Stimulated activated CD4-positive, alpha-beta T cell treated with anti-CD3 and anti-CD28 coated beads, Interleukin-4, amount 100 ng/mL, for 4 hours (primary cell): Measurements from ENCODE around the gene DMC1.
A peak's percentile ranks its signal among the peaks of the same experiment; 100 is the strongest.

Experiments
- DNase-seq, 2 experiments: peaks; one replicate each; pipeline ENCODE4 v3.0.0-alpha.2; 2020

The DMC1 gene

DNA sequence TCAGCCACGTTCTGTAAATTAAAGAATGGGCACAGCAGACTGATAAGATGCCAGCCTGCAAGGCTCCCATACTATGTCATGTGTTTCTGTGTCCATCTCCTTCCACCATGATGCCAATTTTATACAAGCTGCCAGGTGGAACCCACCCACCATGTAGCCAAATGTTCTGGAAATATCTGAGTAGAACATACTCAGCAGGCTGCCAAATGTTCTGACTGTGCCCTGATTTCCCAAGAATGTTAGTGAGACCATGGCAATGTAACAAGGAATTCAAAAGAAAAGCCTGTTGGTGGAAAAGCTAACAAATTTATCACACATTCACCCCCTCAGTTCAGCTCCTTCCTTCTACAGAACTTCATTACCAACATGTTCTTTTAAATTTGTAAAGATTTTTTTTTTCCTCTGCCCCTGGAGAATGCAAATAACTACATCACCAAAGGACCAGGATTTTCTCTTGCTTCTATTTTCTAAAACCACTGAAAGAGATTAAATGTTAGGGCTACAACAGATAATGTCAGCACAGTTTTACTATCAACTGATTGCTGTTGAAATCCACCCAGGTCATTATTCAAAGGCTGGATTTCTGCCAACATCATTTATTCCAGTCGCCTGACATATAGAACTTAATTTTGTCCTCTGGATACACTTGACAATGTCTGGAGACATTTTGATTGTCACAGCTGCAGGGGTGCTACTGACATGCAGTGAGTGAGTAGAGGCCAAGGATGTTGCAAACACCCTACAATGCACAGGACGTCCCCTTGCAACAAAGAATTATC, 3.1 kb downstream of the DMC1 start:
- no peak for DNase-seq

GRCh38 chr22:38565441-38565840, 4.5 kb downstream of the DMC1 start:
- no peak for DNase-seq

DNA sequence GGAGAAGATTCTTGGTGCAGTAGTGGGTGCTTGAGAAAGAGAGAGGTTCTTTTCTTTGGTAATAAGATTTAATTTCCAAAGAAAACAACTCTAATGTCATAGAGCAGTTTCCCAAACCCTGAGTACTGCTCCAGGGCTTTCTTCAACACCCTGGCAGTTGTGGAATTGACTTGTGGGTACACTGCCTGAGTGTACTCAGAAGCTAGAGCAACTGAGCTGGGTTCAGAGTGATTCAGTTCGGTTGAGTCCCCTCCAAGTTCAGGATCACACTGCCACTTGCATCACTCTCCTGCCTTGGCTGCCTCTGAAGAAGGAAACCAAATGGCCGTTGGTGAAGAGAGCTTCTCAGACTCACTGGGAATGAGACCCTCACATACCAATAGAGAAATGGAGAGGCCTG, 5.3 kb downstream of the DMC1 start:
- no peak for DNase-seq

- no peak for DNase-seq
These were observed 15.7 kb downstream of the DMC1 start for GRCh38 chr22:38554281-38554680.

DNA sequence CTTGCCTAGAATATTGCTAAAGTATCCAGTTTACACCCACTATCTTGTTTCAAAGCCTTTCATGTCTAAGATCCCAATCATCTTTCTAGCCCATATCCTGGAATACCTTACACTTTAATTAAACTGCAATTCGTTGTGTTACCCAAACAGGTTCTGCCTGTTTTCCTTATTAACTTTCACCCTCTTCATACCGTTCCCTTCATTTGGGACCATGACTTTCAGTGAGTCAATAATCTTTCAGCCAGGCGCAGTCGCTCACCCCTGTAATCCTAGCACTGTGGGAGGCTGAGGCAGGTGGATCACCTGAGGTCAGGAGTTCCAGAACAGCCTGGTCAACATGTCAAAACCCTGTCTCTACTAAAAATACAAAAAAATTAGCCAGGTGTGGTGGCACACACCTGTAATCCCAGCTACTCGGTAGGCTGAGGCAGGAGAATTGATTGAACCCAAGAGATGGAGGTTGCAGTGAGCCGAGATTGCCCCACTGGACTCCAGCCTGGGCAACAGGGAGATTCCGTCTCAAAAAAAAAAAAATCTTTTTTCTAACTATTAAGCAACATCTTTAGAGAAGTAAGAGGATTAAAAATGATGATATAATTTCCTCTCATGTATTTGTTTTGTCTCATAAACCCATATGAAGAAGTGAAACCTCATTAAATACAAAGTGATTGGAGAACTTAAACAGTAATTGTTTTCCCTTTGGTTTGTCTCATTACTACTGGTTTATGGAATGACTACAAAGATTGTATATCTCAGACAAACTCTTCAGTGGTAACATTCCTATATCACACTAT, 20.7 kb downstream of the DMC1 start:
- DNase-seq = no peak

DNA sequence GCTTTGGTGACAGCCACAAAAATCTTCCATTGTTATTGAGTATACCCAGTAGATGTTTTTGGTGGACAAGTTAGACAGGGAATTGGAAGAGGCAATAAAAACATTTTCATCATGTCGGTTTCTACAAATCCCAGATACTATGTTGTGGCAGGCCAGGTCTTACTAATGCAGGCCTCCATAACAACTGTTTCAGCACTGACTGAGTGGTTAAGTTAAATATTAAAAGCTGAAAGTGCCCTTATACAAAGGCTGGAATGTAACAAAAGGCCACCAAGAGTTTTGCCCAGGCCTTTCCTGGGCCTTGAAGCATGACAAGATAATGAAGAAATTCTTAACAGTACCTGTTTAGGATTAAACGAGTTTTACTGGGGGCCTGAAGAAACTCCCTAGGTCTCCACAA, 29.3 kb downstream of the DMC1 start:
- DNase-seq = no peak

DNA sequence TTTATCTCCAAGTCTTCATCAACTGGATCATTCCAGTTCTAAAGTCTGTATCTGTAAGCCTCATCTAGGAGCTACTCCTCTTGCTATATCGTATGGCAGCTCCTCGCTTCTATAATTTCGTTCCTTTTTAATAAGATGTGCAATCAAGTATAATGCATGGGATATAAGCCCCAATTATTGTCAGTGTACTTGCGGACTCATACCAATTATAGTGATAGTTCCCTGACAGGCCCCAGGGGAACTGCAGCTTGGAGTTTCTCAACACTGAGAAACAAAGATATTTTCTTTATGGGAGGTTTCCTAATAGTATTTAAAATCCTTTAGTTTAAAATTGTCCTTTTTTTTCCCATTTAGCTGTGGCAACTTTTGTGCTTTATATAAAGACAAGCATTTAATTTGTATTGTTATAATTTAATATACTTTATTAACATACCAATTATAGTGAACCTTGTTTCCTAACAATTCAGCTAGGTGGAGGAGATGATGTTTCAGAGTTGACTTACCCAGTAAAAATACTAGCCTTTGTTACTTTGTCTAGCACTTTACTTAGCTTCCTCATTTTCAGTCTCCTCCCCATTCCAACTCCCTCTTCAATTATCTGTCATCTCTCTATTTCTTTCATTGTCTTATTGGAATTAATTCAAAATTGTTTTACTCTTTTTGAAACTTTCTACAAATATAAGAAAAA, 38.6 kb downstream of the DMC1 start:
- no peak for DNase-seq

DNA sequence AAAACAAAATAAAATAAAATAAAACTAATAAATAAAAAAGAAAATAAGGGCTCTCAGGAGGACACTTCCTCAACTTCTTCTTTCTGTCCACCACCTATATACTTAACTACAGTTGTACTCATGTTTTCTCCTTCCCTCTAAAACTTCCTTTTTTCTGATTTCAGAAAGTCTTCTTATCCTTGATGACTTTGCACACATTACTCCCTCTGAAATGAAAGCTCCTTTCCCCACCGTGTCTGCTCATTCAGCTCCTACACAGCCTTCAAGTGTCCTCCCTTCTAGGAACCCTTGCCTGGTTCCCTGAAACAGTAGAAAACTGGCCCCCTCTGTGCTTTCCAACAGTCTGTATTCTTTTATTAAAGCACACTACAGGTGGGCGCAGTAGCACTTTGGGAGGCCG, 45.6 kb downstream of the DMC1 start:
- DNase-seq = no peak

DNA sequence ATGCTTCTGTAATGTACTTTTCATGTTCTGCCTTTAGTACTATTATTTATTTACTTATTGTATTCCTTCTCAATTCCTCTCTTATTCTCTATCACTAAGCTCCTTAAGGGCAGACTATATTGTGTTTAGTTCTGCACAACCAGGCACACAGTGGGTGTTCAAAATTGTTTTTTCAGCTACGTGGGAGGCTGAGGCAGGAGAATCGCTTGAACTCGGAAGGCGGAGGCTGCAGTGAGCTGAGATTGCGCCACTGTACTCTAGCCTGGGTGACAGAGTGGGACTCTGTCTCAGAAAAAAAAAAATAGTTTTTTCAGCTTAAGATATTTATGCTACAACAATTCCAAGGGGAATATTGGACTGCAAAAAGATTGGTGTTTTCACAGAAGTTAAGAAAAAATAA, 46.5 kb downstream of the DMC1 start:
- no peak for DNase-seq

- DNase-seq = no peak
These were observed 47.0 kb downstream of the DMC1 start for GRCh38 chr22:38523029-38523428.

GRCh38 chr22:38519453-38520250, 50.3 kb downstream of the DMC1 start:
- DNase-seq = no peak

DNA sequence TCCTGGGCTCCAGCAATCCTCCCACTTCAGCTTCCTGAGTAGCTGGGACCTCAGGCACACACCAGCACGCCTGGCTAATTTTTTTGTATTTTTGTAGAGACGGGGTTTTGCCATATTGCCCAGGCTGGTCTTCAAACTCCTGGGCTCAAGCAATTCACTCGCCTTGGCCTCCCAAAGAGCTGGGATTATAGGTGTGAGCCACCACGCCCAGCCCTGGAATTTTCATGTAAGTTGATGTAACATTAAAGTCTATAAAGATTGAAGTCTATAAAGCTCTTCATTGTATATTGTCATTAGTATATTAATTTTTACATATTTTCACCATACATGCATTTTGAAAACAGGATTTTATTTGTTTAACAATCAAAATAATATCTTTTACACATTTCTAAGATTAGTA, 51.4 kb downstream of the DMC1 start:
- no peak for DNase-seq

GRCh38 chr22:38513063-38513462, 56.9 kb downstream of the DMC1 start:
- DNase-seq = peak; percentile 26 to 33

- no peak for DNase-seq
These were observed 59.5 kb downstream of the DMC1 start for GRCh38 chr22:38510416-38510970.

DNA sequence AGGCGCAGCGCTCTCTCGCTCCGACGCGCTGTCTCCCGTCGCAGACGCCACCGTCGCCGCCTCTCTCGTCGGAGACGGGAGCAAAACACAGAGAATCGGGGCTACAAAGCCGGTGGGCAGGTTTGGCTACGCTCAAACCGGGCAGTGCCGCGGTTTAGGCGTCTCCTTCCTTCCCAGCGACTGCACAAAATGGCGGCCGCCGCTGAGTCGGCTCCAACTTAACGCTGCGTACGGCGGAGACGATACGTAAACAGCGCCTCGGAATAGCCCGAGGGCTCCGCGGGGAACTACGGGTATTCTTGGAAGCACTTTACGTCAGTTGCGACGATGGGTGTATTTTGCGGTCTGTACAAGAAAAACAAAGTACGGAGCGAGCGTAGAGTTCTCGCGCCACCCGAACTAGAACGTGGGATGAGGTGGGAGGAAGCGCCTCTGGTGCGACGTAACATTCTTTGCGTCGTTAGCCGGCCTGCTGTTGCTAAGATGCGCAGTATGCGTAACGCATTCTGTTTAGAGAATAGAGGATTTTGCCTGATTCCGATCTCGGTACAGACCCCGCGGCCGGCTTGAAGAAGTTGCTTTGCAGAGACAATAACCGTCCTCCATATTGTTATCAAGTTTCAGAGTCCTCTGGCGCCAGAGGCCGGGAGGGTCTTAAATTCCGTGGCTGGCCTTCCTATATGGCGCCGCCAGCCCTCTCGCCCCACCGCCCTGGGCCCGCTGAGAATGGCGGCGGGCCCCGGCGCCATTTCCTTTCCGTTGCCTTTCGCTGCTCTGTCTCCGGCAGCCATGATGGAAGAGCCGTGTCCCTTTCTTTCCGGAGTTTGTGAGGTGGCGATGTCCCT, 63.6 kb downstream of the DMC1 start, which contains the start of gene DDX17:
TSS of gene DDX17 (minus strand) at position 194 of the 845 bp plus-strand sequence.
- peak; percentile 87 to 93 for DNase-seq

DNA sequence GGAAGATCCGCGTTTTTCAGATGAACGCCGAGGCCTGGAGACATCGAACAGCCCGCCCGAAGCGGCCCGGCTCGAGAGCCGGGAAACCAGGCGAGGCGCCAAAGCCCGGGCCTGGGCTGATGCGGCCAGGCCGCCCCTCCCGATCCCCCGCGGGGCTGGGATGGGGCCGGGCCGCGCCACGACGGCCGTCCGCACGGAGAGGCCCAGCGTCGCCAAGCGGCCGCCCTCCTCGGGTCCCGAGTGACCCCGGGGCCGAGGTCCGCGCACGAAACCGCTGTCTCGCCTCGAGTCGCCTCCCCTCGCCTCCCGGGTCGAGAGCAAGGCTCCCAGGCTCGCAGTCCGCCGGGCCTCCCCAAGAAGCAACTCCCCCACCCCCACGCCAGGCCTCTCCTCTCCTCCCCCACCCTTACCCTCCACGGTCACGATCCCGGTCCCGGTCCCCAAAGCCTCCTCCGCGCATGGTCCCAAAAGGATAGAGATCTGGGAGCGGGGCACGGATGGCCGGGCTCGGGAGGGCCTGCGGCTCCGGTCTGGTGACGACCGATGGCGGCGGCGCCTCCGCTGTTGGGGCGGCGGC, 64.4 kb downstream of the DMC1 start:
- DNase-seq = peak; percentile 44 to 57

DNA sequence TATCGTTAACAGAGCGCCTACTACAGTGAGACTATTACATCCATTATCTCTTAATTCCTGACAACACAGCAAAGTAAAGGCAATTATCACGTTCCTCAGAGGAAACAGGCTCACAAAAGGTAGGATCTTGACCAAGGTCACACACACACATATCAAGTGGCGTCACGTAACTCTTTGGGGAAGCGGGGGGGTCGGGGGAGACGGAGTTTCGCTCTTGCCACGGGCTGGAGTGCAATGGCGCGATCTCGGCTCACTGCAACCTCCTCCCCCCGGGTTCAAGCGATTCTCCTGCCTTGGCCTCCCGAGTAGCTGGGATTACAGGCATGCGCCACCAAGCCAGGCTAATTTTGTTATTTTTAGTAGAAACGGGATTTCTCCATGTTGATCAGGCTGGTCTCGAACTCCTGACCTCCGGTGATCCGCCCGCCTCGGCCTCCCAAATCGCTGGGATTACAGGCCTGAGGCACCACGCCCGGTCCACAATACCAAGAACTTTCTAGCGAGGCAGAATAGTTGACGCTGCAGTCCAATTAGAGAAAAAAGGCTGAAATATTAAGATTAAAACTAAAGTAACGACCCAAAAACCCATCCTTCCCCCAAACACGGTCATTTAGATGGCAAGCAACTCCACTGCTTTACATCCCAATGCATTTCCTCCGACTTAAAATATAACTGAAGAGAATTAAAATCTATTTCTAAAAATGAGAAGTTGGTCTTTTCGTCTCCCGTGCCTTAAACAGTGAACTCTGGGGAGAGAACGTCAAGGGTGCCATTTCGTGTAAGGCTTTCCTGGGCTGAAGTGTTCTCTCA, 65.0 kb downstream of the DMC1 start:
- peak; percentile 42 to 52 for DNase-seq

DNA sequence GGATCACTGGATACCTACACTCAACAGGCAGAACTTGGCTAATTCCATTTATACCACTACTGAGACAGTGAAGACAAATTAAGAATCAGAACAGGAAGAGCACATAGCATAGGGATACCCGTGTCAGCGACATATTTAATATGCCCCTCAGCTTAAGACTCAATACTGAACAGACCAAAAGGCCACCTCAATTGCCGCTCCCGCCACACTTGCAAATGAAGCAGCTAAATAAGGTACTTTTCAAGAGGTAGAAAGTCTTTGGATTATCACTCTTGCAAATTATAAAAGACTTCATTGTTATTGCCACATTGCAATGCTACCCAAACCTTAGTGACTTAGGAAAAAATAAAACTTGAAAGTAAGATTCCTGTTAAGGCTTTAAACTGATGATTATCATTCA, 67.0 kb downstream of the DMC1 start:
- no peak for DNase-seq

- no peak for DNase-seq
These were observed 67.9 kb downstream of the DMC1 start for GRCh38 chr22:38501797-38502672.
